GM12878 (cell line): ENCODE results near the gene KIAA0319L. TPM values are rescaled to one million over a fixed set of nuclear protein-coding genes. Genes with fewer than 3 reads are reported as not detected.
A peak's percentile ranks its signal among the peaks of the same experiment; 100 is the strongest.

Experiments
- ATAC-seq: fragments of 200-7000 bp; cut with Tn5 transposase; 3 replicates; pipeline ENCODE4 v1.9.1; 2020; ENCODE audit warnings: mild to moderate bottlenecking, moderate library complexity
- BruUV-seq: library from RNA; stranded (reverse); fragments of 400-500 nt; replicated peaks from 2 replicates; lab custom pipeline; 2021; lab: Mats Ljungman, UMichigan
- CTCF ChIA-PET: fragments of 300-600 bp; sonication (Branson Sonifier 250); formaldehyde crosslinking; extraction: SDS; loops from one replicate; lab custom pipeline; 2021; ENCODE audit warnings: inconsistent platforms; lab: Yijun Ruan, JAX
- POLR2A ChIA-PET: fragments of 350-600 bp; formaldehyde crosslinking; extraction: SDS; loops from one replicate; lab custom pipeline; 2021; ENCODE audit warnings: inconsistent platforms; lab: Charles Lee
- RAD21 ChIA-PET: fragments of 300-600 bp; sonication (Branson Sonifier 250); formaldehyde crosslinking; loops from one replicate; lab custom pipeline; 2023; ENCODE audit warnings: antibody characterized with exemption; ENCODE audit not compliant: unreplicated experiment; lab: Charles Lee
- SMC1A ChIA-PET: fragments of 300-600 bp; sonication (Branson Sonifier 250); formaldehyde crosslinking; loops from one replicate; lab custom pipeline; 2023; ENCODE audit not compliant: unreplicated experiment, uncharacterized antibody; lab: Charles Lee
- DNase-seq: peaks from one replicate; pipeline ENCODE4 v3.0.0-alpha.2; 2011; ENCODE audit warnings: low read depth, low spot score
- FAIRE-seq: peaks from 3 replicates; lab custom pipeline; 2011; peaks lifted over from hg19 to GRCh38; lab: Jason Lieb, UNC
- H2AFZ ChIP-seq: 2 replicates; pipeline ENCODE4 v1.6.0; 2011; ENCODE audit warnings: low read depth, low read length, control low read depth; ENCODE audit not compliant: control insufficient read depth
- H3K27ac ChIP-seq: 2 replicates; pipeline ENCODE4 v1.5.1; 2011; ENCODE audit warnings: control low read depth; ENCODE audit not compliant: control insufficient read depth, insufficient read depth
- H3K27me3 ChIP-seq, 2 experiments: replicated peaks in 1 of 2; 2 replicates each; pipeline versions ENCODE4 v1.6.0 to v1.6.1; 2011; ENCODE audit warnings: low read length in 1 of 2; ENCODE audit not compliant: control insufficient read depth in 2 of 2, insufficient read depth in 2 of 2
- H3K36me3 ChIP-seq, 2 experiments: 2 replicates each; pipeline ENCODE4 v1.5.1; 2011; ENCODE audit warnings: low read length in 1 of 2; ENCODE audit not compliant: control insufficient read depth in 2 of 2, insufficient read depth in 2 of 2
- H3K4me1 ChIP-seq: 2 replicates; pipeline ENCODE4 v1.6.1; 2011; ENCODE audit warnings: mild to moderate bottlenecking, low read length, moderate library complexity, mixed read lengths; ENCODE audit not compliant: control insufficient read depth, insufficient read depth
- H3K4me2 ChIP-seq: 2 replicates; pipeline ENCODE4 v1.6.0; 2011; ENCODE audit warnings: control low read depth; ENCODE audit not compliant: control insufficient read depth, insufficient read depth
- H3K4me3 ChIP-seq: fragments of 200-600 bp; sonication (generic); 2 replicates; pipeline ENCODE4 v1.5.1; 2016
- H3K79me2 ChIP-seq: 2 replicates; pipeline ENCODE4 v1.6.0; 2011; ENCODE audit warnings: low read length; ENCODE audit not compliant: control insufficient read depth, insufficient read depth
- H3K9ac ChIP-seq: 2 replicates; pipeline ENCODE4 v1.8.0; 2011; ENCODE audit warnings: low read length, control low read depth, mixed read lengths; ENCODE audit not compliant: control insufficient read depth, insufficient read depth
- H3K9me3 ChIP-seq: replicated peaks from 3 replicates; pipeline ENCODE4 v1.5.1; 2011; ENCODE audit warnings: mild to moderate bottlenecking, low read length; ENCODE audit not compliant: control insufficient read depth, insufficient read depth
- H4K20me1 ChIP-seq: 2 replicates; pipeline ENCODE4 v1.6.0; 2011; ENCODE audit not compliant: control insufficient read depth, insufficient read depth
- IKZF1 ChIP-seq: fragments of 450-650 bp; conservative IDR thresholded peaks from 2 replicates; pipeline ENCODE4 v1.6.1; 2017; ENCODE audit warnings: antibody characterized with exemption, mild to moderate bottlenecking
- MXI1 ChIP-seq: fragments of 150-350 bp; IDR thresholded peaks from 2 replicates; pipeline ENCODE4 v1.6.1; 2011; ENCODE audit warnings: low read depth, mild to moderate bottlenecking, inconsistent platforms, low read length, improper control_type of control experiment
- MYB ChIP-seq: fragments of 150-350 bp; IDR thresholded peaks from 2 replicates; pipeline ENCODE4 v1.6.1; 2014; ENCODE audit warnings: mild to moderate bottlenecking, low read depth, low read length, borderline replicate concordance
- NR2F1 ChIP-seq: fragments of 450-650 bp; conservative IDR thresholded peaks from 2 replicates; pipeline ENCODE4 v1.6.1; 2017; ENCODE audit warnings: mild to moderate bottlenecking
- SUPT20H ChIP-seq: IDR thresholded peaks from 2 replicates; pipeline ENCODE4 v1.6.1; 2011; ENCODE audit warnings: low read depth, mild to moderate bottlenecking, low read length, moderate library complexity, borderline replicate concordance; ENCODE audit not compliant: control insufficient read depth
- TCF12 ChIP-seq: IDR thresholded peaks from 2 replicates; pipeline ENCODE4 v1.6.1; 2011; ENCODE audit warnings: low read depth, mild to moderate bottlenecking, low read length
- WGBS: methylation state at CpG from one replicate; pipeline ENCODE4 v1.1.6; 2016; ENCODE audit warnings: low lambda C conversion rate; ENCODE audit not compliant: insufficient replicate concordance, insufficient coverage; ENCODE audit errors: missing lambda C conversion rate; 5-methylcytosine and 5-hydroxymethylcytosine counted together
- in situ Hi-C: fragments of 300-500 bp; cut with MboI; formaldehyde crosslinking; loops from 9 replicates; pipeline ENCODE4 v1.14.3; 2018; ENCODE audit warnings: mixed read lengths
- intact Hi-C: fragments of 100-400 bp; cut with micrococcal nuclease; formaldehyde crosslinking; loops from one replicate; pipeline ENCODE4 v1.14.2; 2022; ENCODE audit not compliant: unreplicated experiment
- polyA plus RNA-seq, 11 experiments: library from polyadenylated mRNA; depleted of rRNA in 4 of 11; unstranded in 6 of 11; stranded (reverse) in 5 of 11; fragments of >200 nt; fragmentation: Nextera tagmentation in 4 of 11; fragmentation: Illumina TruSeq in 1 of 11; extraction: Ambion mirVana in 4 of 11; extraction: Trizol in 1 of 11; gene quantifications; 1 replicate in 1 of 11; 2 replicates in 10 of 11; pipeline versions ENCODE4 v1.2.1 to v1.2.3, GENCODE V29; 2011 to 2016; ENCODE audit warnings: inconsistent platforms in 2 of 11, missing spikeins in 2 of 11, low read depth in 1 of 11
- total RNA-seq, 4 experiments: library from RNA; depleted of rRNA in 3 of 4; stranded (reverse); fragments of >200 nt in 3 of 4; fragmentation: Illumina TruSeq in 1 of 4; extraction: Trizol in 1 of 4; gene quantifications; 2 replicates each; pipeline versions ENCODE4 v1.2.1 to v1.2.3, GENCODE V29; 2013 to 2021
- TF ChIP-seq, protein P1 (sequence below), 3 experiments: IDR thresholded peaks in 2 of 3; conservative IDR thresholded peaks in 1 of 3; 2 replicates each; pipeline ENCODE4 v1.5.1; 2011; ENCODE audit warnings: low read depth in 3 of 3, low read length in 3 of 3, mild to moderate bottlenecking in 3 of 3, control low read depth in 2 of 3, moderate library complexity in 2 of 3, inconsistent platforms in 1 of 3, mixed read lengths in 1 of 3; ENCODE audit not compliant: control insufficient read depth in 2 of 3, insufficient read depth in 1 of 3; ENCODE audit errors: extremely low read depth in 1 of 3

The KIAA0319L gene
- total and polyA plus RNA-seq, 10 of the 15 experiments (the other 5 are each of a cell fraction or from before 2014, with no cell fraction given) = 2.6 to 57.8 (median 25.4) TPM

DNA sequence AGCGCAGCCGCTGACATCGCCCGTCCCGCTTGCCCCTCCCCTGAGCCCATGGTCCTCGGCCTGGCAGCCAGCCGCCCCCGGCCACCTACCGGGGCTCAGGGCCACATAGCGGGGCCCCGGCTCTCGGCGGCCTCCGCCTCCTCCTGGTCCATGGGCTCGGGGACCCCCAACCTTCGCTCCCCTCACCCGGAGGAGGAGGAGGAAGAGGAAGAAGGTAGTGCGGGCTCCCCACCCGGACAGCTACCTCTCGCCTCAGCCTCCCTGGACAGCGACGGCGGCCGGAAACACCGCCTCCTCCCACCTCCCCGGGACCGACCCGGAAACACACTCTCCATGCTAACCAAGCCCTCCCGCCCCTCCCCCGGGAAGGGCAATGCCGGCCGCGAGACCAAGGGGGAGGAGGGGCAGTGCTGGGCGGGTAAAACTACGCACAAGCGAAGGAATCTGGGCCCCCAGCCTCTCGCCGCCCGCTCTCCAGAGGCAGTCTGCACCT, at the start of gene KIAA0319L (continued):
- no peak for TF ChIP-seq SUPT20H
- peak; percentile 10 for TF ChIP-seq MXI1
- peak; percentile 21; the same call in 1 of the 2 replicates for TF ChIP-seq NR2F1

DNA sequence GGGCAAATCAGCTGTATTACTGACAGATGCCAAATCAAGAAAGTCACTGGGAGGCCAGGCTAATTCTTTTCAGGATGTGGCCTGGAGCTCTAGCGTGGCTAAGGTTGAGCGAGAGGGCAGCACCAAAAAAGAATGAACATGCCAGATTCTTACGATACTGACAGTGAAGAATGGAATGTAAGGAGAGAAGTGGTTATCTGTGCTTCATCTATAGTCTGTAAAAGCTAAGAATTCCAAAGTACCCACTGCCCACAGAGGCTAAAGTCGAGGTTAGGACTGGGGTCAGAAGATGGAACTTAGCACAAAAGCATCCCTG, 48.6 kb upstream of the KIAA0319L start:
- in situ Hi-C loops = no loop called here
- CTCF ChIA-PET = interaction anchor here (0.9 to 1.7 kb wide), 3 partner anchors 35 to 110 kb away, joined by 3 to 7 read pairs (median 4); no protein-coding TSS in a partner anchor
- SMC1A ChIA-PET = interaction anchor here (0.5 to 1.8 kb wide), 4 partner anchors 109 to 402 kb away, joined by 3 to 4 read pairs (median 3); no protein-coding TSS in a partner anchor
- no peak for DNase-seq
- no peaks in the 10 kb centered on the region for H3K9me3 ChIP-seq
- FAIRE-seq = no peak
- TF ChIP-seq MYB (no peak), TCF12 (no peak), IKZF1 (no peak)
- TF ChIP-seq, protein P1, sequence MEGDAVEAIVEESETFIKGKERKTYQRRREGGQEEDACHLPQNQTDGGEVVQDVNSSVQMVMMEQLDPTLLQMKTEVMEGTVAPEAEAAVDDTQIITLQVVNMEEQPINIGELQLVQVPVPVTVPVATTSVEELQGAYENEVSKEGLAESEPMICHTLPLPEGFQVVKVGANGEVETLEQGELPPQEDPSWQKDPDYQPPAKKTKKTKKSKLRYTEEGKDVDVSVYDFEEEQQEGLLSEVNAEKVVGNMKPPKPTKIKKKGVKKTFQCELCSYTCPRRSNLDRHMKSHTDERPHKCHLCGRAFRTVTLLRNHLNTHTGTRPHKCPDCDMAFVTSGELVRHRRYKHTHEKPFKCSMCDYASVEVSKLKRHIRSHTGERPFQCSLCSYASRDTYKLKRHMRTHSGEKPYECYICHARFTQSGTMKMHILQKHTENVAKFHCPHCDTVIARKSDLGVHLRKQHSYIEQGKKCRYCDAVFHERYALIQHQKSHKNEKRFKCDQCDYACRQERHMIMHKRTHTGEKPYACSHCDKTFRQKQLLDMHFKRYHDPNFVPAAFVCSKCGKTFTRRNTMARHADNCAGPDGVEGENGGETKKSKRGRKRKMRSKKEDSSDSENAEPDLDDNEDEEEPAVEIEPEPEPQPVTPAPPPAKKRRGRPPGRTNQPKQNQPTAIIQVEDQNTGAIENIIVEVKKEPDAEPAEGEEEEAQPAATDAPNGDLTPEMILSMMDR (IDR thresholded peaks at IDR 0.05 in 2 of 3, conservative IDR thresholded peaks at IDR 0.05 in 1 of 3; ENCODE audit: control insufficient read depth in 2 of 3, extremely low read depth in 1 of 3, insufficient read depth in 1 of 3, low read depth in 3 of 3, low read length in 3 of 3) = no peak
- TF ChIP-seq, all 136 proteins: peak for 0
- no peak for ATAC-seq
- Histone ChIP-seq H4K20me1 (no peaks in the 10 kb centered on the region; the same call in 1 of the 2 replicates), H3K36me3 (peaks cover 14 to 42% of the 10 kb centered on the region in 2 experiments), H2AFZ (no peak overlapping the region), H3K4me1 (no peaks in the 10 kb centered on the region), H3K79me2 (no peaks in the 10 kb centered on the region; the same call in 1 of the 2 replicates), H3K27ac (no peak overlapping the region), H3K27me3 (no peaks in the 10 kb centered on the region), H3K9ac (no peak overlapping the region), H3K4me2 (no peak overlapping the region), H3K4me3 (no peak overlapping the region)
- BruUV-seq = no TSS peak
- intact Hi-C loops = no loop called here
- WGBS = 99% methylated on average over 4 of the region's 4 CpGs
- ChIA-PET POLR2A (no interaction called here), RAD21 (interaction anchor here (1.1 kb wide), 1 partner anchor 110 kb away, joined by 3 read pairs; no protein-coding TSS in a partner anchor)
